ACHN (cell line): Measurements from ENCODE around the gene CNTN4.
"Not testable (repeated sequence)": the region's sequence is repeated elsewhere in the genome, so short reads cannot be mapped to it uniquely, and the experiment has no call there.

Experiments used
- DNase-seq: peaks from one replicate; pipeline ENCODE4 v3.0.0-alpha.2; 2015
- in situ Hi-C: cut with HindIII; loops from 2 replicates; pipeline ENCODE4 v1.10.0; 2017; ENCODE audit warnings: low sequenced_read_pairs, low pct_ligation_motif_present, low pct_unique_long_range_greater_than_20kb

CNTN4 gene

DNA sequence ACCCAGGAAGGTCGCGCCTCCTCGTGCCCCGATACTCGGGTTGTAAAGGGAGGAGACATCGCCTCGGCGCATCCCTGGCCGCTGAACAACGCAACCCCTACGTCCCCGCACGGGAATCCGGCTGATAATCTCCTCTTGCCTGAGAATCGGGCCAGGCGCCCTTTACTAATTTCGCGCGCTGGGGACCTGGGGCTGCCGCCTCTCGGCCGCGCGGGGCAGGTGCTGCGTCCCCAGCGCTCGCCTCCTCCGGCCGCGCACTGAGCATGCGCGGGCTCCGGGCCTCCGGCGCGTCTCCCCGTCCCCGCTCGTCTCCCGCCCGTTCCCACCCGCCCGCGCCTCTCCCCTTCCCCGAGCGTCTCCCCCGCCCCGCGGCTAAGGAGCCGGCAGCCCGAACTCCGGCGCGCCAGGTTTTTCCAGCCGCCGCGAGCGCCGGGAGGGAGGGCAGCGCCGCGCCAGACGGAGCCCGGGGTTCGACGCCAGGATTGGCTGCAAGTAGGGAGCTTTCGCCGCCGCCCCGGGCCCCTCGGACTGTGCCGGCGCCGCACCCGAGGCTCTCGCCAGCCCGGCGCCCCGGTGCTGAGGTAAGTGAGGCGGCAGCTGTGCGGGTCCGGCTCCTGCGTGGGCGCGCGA is at the start of gene CNTN4:
TSS of gene CNTN4 (plus strand) at position 469 of the 630 bp plus-strand sequence.
- DNase-seq = peak; percentile 47
- in situ Hi-C loops = no loop called here

DNA sequence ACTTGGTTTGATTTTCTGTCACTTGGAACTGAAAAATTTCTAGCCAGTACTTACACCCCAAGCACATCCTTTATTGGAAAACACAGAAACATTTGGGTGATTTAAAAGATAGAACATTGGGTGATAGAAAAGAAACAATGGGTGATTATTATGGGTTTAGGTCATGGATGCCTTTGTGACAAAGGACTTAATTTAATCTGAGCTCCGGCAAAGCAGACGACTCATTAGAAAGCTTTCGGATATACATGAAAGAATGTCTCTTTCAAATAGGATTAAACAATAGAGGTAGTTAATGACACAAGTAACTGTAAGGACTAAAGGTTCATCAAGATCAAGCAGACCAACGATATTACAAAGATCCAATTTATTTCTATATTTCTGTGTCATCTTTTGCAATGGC is 37.3 kb upstream of the CNTN4 start:
- DNase-seq = no peak
- in situ Hi-C loops = no loop called here

DNA sequence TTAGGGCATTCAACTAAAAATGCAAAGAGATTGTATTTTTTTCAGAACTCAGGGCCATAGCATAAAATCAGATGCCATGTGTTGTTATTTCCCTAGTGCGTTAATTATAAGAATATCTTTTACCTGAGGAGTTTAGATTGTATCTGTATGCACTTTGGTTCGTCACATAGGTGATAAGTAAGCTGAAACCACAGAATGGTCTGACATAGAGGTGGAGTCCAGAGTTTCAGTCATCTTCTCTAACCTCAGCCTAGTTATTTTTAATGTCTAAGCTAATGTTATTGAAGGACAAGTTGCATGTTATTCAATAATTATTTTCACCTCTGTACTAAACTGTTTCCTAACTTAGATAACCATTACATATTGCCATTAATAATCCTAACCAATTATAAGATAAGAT is 27.1 kb upstream of the CNTN4 start:
- in situ Hi-C loops = no loop called here
- DNase-seq = no peak

DNA sequence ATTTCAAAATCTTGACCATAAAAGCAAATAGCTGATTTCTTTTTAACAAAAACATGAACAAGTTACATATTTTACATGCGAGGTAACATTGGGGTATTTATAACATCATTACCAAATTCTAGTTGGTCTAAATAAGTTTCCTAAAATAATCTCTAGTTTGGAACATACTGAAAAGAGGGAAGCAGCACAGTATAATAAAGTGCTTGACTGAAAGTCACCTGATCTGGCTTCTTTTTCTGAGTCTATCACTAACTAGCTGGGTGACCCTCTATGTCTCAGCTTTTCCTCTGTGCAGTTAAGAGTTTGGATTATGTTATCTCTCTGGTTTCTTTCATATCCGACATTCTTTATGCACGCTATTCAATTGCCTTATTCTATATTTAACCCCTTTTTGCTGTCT is 19.8 kb upstream of the CNTN4 start:
- in situ Hi-C loops = no loop called here
- DNase-seq = no peak

DNA sequence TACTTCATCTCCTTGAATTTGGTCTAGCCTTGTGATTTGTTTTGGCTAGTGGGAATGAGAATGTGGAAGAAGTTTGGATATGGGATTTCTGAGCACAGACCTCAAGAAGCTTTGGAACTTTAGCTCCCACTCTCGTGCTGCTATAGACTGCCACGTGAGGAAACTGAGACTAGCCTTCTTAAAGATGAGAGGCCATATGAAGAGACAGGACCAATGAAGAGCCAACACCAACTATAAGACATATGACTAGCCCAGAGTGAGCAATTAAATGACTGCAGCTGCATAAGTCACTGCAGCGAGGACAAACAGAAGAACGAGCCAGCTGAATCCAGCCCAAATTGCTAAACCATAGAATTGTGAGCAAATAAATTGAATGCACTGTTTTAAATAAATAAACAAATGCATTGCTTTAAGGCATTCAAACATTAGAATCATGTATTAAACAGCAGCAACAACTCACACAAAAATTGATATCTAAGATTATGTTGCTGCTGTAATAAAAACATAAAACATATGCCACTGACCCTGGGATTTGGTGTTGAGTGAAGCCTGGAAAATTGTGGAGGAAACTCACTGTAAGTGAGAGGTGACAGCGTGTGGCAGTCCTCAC is 15.7 kb upstream of the CNTN4 start:
- DNase-seq = no peak
- in situ Hi-C loops = no loop called here

DNA sequence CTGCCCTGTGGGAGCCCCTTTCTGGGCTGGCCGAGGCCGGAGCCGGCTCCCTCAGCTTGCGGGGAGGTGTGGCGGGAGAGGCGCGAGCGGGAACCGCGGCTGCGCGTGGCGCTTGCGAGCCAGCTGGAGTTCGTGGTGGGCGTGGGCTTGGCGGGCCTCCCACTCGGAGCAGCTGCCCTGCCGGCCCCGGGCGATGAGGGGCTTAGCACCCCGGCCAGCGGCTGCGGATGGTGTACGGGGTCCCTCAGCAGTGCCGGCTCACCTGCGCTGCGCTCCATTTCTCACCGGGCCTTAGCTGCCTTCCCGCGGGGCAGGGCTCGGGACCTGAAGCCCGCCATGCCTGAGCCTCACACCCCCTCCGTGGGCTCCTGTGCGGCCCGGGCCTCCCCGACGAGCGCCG is 15.1 kb upstream of the CNTN4 start:
- in situ Hi-C loops, DNase-seq: not testable (repeated sequence)

DNA sequence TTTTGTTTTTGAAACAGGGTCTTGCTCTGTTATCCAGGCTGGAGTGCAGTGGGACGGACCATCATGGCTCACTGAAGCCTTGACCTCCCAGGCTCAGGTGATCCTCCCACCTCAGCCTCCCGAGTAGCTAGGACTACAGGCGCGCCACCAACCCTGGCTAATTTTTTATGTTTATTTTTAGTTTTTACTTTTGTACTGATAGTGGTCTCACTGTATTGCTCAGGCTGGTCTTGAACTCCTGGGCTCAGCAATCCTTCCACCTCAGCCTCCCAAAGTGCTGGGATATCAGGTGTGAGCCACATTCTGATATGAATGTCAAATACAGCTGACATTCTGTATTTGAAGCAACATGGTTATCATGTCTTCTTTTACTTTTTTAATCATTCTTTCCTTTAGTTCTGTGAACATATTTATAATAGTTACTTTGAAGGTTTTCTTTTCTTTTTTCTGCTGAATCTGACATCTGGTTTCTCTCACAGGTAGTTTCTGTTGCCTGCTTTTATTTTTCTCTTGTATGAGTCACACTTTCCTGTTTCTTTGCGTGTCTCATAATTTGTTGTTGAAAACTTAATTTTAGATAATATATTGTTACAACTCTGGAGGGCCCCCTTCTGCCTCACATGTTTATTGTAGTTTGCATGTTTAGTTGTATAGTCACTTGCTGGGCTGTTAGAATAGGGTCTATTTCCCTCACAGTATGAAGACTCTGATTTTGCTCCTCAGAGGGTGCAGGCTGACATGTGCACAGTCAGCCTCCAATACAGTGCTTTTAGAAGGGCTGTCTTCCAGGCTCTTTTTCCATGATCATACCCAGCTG is 8.4 kb upstream of the CNTN4 start:
- in situ Hi-C loops = no loop called here
- no peak for DNase-seq

DNA sequence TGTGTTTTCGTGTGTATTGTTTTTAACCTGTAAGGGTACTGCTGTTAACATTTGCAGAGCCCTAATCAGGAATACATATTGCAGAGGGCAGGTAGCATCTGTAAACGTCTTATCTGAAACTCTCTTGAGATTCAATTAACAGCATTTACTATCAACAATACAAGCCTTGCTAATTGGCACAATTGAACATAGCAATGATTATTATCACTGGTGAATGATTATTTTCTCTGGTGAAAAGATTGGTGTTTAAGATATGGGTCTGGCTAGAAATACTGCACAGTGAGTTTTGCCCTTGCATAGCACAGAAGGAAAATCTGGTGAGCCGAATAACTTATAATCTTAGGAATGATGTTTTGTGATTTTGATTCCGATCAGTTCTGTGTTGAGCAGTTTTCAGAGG is 5.9 kb upstream of the CNTN4 start:
- DNase-seq = no peak
- in situ Hi-C loops = no loop called here

DNA sequence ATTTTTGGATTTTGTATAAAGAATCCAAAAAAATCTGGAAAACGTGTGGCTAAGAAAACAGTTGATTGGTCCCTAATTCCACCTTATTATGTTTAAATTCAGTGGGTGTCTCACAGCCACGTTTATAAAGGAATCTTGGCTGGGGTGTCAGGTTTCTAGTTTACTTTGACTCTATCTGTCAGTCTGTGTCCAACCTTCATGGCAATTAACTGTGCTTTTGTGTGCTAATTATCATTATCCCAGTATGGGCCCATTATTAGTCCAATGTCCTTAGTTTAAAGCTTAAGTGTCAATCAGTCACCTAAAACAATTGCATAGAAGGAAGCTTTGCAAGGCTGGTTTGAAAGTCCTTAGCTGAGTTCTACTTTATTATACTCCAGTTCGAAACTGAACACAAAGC is 3.7 kb upstream of the CNTN4 start:
- in situ Hi-C loops = no loop called here
- DNase-seq = no peak

DNA sequence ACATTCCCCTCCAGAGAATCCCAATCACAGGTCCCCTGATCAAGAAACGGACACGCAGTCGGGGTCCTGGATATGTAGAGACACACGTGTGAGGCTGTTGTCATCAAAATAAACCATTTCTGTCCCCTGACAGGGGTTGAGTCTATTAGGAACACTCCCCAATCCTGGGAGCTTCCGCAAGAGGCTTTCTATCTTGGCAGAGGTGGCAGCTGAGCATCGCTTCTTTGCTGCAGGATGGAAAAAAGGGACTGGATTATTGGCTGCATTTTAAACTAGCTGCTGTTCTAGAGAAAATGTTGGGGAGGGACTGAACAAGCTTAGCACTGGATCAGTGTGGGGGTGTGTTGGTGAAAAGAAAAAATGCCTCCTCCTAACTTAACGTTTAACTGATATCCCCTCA is 2.5 kb upstream of the CNTN4 start:
- no peak for DNase-seq
- in situ Hi-C loops = no loop called here

DNA sequence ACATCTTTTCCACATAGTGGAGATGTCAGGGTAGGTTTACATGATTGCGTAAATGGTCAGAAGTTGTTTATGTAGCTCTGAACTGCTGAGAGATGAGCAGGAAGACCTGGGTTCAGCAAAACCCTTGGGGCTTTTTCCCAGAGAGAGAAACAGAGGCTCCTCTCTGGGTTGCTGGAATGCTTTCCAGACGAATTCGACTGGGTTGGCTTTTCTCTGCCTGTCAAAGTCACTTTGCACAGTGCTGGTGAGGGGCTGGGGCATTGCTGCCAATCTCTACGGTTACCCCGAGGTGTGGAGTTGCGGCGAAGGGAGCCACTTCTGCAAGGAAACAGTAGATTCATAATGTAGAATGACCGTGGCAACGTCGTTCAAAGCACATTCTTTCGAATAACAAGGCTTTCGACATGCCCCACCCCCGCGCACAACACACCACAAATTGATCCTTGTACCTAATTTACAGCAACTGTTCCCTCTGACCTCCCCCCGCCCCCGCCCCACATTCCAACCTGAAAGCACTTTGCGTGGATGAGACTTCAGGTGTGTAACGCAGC is 950 bp upstream of the CNTN4 start:
- no peak for DNase-seq
- in situ Hi-C loops = no loop called here

DNA sequence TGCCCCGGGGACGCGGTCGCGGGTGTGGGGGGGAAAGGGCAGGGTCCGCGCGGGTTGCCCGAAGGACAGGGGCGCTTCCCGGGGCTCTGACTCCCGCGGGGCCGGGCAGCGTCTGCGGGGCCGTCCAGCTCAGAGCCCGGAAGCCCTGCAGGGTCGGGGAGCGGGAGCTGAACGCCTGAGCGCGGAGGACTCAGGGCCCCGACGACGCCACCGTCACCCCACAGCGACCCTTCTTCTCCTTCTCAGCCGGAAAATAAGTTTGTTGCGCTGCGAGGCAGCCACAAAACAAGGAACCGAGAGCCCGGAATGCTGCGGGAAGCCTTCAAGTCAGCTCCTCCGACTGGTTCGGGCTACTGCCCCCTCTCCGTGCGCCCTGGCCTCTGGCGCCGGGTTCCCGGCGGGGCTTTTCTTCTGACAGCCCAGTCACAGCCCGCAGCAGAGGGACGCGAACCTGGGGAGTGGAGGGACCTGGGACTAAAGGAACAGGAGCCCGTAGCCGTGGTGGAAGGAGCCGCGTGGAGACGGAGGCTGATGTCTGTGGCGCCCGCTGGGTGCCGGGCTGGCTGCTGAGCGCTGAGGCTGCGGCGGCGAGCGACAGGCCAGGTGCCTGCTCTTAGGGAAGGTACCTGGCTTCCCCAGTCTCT is 484 bp downstream of the CNTN4 start:
- in situ Hi-C loops = no loop called here
- DNase-seq = no peak

DNA sequence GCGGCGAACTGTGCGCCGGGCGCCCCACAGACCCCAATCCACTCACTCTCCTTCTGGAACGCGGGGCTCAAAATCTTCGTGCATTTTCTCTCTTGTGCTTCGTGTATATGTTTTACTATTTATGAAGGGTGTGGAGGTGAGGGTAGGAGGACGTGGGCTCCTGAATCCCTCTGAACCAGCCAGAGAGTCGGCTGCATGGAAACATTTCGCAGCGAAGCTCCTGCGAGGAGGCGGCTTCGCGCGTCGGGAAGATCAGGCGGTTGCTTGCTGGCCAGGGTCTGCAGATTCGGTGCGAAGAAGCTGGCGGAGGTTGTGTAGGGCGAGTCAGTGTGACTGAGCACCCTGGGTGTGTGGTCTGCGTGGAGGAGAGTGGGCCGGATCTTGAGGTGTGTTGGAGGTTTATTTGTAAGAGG is 1.1 kb downstream of the CNTN4 start:
- DNase-seq = no peak
- in situ Hi-C loops = no loop called here

DNA sequence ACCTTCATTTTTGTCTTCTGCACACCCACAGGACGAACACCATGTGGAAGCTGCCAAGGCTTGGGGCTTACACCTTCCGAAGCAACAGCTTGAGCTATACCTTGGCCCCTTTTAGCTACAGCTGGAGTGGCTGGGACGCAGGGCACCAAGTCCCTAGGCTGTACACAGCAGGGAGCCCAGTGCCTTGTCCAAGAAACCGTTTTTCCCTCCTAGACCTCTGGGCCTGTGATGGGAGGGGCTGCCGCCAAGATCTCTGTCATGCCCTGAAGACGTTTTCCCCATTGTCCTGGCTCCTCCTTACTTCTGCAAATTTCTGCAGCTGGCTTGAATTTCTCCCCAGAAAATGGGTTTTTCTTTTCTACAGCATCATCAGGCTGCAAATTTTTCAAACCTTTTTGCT is 7.8 kb downstream of the CNTN4 start:
- no peak for DNase-seq
- in situ Hi-C loops = no loop called here

DNA sequence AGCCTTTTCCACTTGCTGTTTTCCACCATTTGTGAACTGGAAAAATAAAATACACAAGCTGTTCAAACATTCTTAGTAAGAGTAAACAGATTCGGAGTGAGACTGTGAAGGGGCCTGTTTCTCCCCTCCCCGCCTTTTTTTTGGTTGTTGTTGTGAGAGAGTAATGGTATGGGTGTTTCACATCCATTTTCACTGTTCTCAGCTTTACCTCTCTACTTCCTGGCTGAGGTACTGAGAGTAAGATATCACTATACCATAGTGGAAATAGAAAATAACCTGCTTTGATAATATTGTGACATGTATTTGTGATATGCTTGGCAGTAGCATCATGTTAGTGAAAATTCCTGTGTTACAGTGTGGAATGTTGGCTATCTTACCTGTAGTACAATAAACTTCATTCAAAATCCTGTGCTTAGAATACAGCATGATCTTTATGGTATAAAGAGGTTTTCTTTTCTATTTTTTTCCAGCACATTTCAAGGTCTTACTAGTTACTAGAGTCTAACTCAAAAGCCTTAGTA is 12.0 kb downstream of the CNTN4 start:
- in situ Hi-C loops = no loop called here

DNA sequence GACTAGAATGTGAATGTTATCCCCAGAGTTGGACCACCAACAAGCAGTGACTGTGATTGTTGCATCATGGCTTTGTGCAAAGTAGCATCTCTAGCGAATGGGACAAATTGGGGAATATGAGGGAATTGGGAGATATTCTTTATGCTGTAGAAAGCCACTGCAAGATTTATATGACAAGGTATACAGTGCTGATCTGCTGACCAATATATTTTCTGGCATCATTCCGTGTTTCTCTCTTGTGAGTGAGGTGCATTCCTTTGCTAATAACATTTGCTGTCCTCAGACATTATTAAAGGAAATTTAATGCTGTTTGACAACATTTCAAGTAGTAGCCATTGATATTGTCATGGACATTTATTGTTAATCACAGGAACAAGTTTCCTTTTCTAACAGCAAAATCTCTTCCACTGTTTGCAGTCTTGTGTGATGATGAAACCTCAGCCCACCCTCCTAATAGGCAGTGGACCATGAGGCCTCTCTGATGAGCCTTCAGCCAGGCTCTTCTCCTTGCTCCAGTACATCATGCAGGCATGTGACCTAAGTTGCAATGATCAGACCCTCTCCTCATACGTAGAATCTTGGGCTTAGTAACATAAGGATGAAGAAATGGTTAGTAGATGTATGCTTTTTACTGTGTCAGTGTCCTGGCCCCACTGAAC is 16.1 kb downstream of the CNTN4 start:
- in situ Hi-C loops = no loop called here
- DNase-seq = no peak

More for the DNA sequence above, 12.0 kb downstream of the CNTN4 start:
- no peak for DNase-seq

DNA sequence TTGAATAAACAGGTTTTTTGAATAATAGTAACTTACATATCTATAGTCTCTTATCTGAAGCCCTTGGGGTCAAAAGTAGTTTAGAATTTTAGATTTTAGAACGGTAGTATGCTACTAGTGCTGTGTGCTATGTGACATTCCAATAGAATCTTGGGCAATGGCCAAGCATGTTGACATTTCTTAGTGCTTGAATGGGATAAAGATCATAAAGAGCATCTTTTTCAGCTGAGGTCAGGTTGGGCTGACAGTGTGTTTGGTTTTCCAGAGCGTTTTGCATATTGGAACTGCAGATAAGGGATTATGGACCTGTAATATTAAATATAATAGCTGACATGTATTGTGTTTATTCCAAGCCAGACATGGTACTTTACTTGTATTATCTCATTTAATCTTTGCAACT is 32.1 kb downstream of the CNTN4 start:
- no peak for DNase-seq
- in situ Hi-C loops = no loop called here

DNA sequence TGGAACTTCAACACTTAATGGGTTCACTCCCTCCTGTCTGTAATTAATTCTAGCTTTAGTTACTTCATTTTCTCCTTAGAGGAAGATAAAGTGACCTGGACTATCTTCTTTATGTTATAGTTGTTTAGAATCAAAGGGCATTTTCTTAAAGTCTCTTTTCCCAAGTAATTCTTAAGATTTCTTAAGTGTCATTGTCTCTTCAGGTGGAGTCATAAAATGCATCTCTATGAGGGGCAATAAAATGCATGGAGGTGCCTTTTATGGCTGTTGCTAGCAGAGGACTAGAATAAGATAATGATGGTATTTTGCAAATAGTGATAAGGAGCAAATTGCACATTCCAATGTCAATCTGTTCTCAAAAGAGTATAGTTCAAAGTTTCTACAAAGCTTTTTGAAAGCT is 34.5 kb downstream of the CNTN4 start:
- no peak for DNase-seq
- in situ Hi-C loops = no loop called here
